MM.1S (cell line): ENCODE data around the gene IFI6.

ENCODE experiments used
- EZH2 ChIP-seq: fragments of 300-600 bp; sonication (generic); optimal IDR thresholded peaks from 2 replicates; pipeline ENCODE3; 2017; ENCODE audit warnings: low read depth, mild to moderate bottlenecking, antibody characterized with exemption, low read length, mixed read lengths
- TF ChIP-seq, protein P1 (sequence below): fragments of 300-600 bp; sonication (generic); IDR thresholded peaks from 2 replicates; pipeline ENCODE4 v1.5.1; 2016; ENCODE audit warnings: antibody characterized with exemption, low read length, mixed read lengths

DNA sequence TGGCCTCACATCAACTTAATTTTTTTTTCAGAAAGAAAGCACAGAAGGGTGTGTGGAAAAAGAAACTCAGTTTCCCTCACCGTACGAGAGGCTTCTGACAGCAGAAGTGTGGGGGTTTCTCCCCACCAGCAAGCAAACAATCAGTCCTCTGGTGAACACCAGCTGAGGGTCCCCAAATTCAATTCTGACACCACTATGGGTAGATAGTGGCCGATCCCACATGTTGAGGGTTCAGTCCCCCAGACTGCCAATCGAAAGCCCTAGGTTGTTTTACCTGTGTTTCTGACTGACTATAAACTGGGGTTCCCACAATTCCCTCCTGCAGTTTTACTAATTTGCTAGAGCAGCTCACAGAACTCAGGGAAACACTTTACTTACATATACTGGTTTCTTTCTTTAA, 2.1 kb downstream of the IFI6 start:
- TF ChIP-seq, protein P1, sequence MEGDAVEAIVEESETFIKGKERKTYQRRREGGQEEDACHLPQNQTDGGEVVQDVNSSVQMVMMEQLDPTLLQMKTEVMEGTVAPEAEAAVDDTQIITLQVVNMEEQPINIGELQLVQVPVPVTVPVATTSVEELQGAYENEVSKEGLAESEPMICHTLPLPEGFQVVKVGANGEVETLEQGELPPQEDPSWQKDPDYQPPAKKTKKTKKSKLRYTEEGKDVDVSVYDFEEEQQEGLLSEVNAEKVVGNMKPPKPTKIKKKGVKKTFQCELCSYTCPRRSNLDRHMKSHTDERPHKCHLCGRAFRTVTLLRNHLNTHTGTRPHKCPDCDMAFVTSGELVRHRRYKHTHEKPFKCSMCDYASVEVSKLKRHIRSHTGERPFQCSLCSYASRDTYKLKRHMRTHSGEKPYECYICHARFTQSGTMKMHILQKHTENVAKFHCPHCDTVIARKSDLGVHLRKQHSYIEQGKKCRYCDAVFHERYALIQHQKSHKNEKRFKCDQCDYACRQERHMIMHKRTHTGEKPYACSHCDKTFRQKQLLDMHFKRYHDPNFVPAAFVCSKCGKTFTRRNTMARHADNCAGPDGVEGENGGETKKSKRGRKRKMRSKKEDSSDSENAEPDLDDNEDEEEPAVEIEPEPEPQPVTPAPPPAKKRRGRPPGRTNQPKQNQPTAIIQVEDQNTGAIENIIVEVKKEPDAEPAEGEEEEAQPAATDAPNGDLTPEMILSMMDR, result no peak
- no peak for TF ChIP-seq EZH2
